ENCODE results near the gene SIGLEC5. TPM values are rescaled to one million over a fixed set of nuclear protein-coding genes. Genes with fewer than 3 reads are reported as not detected.
A peak's percentile ranks its signal among the peaks of the same experiment; 100 is the strongest.

The SIGLEC5 gene
- total and polyA plus RNA-seq, 2 of the 8 experiments (the other 6 are each of a cell fraction or from before 2014, with no cell fraction given), result not detected

GRCh38 chr19:51570962-51571575 lies 59.1 kb downstream of the SIGLEC5 start, which contains the start of gene ZNF175:
TSS of gene ZNF175 (plus strand) at chr19:51571283. CDS start at chr19:51573330, 2,047 bp downstream.
- POLR2A ChIA-PET (ENCODE audit: partially characterized antibody), result interaction anchor here (0.6 to 0.9 kb wide), 5 partner anchors 16 to 114 kb away, joined by 3 to 4 read pairs (median 4); no protein-coding TSS in a partner anchor
- no peak within 1 kb of the TSS for H3K14ac ChIP-seq (ENCODE audit: insufficient read length)
- H3K23ac ChIP-seq (ENCODE audit: insufficient read length), result no peak within 1 kb of the TSS
- H2BK20ac ChIP-seq (ENCODE audit: low read length), result no peak within 1 kb of the TSS
- peaks cover 0 to 9% (median 3%) of the 10 kb centered on the region in 4 experiments; a peak in 4 of 8 replicates for H3K36me3 ChIP-seq (ENCODE audit: control insufficient read depth in 2 of 4, insufficient read depth in 4 of 4, low read length in 3 of 4)
- no peaks in the 10 kb centered on the region for H3K27me3 ChIP-seq (replicated peaks in 1 of 4; ENCODE audit: control insufficient read depth in 3 of 4, extremely low read depth in 1 of 4, insufficient read depth in 3 of 4, low read length in 3 of 4)
- peak within 1 kb of the TSS; percentile 87 to 91 for H3K4me2 ChIP-seq (ENCODE audit: insufficient read depth in 1 of 2, low read depth in 2 of 2, low read length in 2 of 2)
- H3K23me2 ChIP-seq (ENCODE audit: low read depth, low read length), result peaks cover 4% of the 10 kb centered on the region
- CTCF ChIA-PET (ENCODE audit: partially characterized antibody), result interaction anchor here (0.8 kb wide), 1 partner anchor 24 kb away, joined by 3 read pairs; no protein-coding TSS in a partner anchor
- peak; percentile 91 for DNase-seq (ENCODE audit: low read depth in 1 of 2, low spot score in 2 of 2)
- FAIRE-seq, result peak; percentile 98
- peak within 1 kb of the TSS; percentile 45 to 74 (median 61); a peak in 6 of 7 replicates for H3K9ac ChIP-seq (replicated peaks in 1 of 4; ENCODE audit: extremely low read depth in 1 of 4, low read depth in 3 of 4, low read length in 3 of 4)
- no peak within 1 kb of the TSS for H3K4ac ChIP-seq (replicated peaks; ENCODE audit: insufficient read length, low read depth, low read length)
- H4K20me1 ChIP-seq (replicated peaks in 1 of 2; ENCODE audit: control insufficient read depth in 1 of 2, insufficient read depth in 2 of 2, low read length in 2 of 2), result no peaks in the 10 kb centered on the region
- peaks cover 0 to 3% (median 2%) of the 10 kb centered on the region in 4 experiments; a peak in 4 of 7 replicates for H3K4me1 ChIP-seq (replicated peaks in 1 of 4; ENCODE audit: control insufficient read depth in 3 of 4, insufficient read depth in 4 of 4, low read length in 3 of 4)
- H3K27ac ChIP-seq (ENCODE audit: low read depth, low read length), result no peak within 1 kb of the TSS
- H3K79me2 ChIP-seq (ENCODE audit: control insufficient read depth in 1 of 2, insufficient read depth in 2 of 2, low read length in 2 of 2), result peaks cover 0 to 17% of the 10 kb centered on the region in 2 experiments; a peak in 2 of 4 replicates
- peak within 1 kb of the TSS; percentile 64 to 90 (median 70) for H3K4me3 ChIP-seq (ENCODE audit: extremely low read depth in 1 of 4, insufficient read depth in 2 of 4, low read depth in 3 of 4, low read length in 4 of 4)
- no peak within 1 kb of the TSS for H2BK120ac ChIP-seq (replicated peaks; ENCODE audit: low read depth, low read length)
- peak within 1 kb of the TSS; percentile 30 for H4K8ac ChIP-seq (ENCODE audit: extremely low read depth, insufficient read depth, low read length)
- no peak within 1 kb of the TSS for H2AK5ac ChIP-seq (ENCODE audit: low read depth, low read length)
- no peak within 1 kb of the TSS for H4K5ac ChIP-seq (ENCODE audit: insufficient read length, low read depth, low read length)
- H3K9me3 ChIP-seq (ENCODE audit: insufficient read depth in 2 of 2, low read depth in 1 of 2, low read length in 1 of 2), result no peaks in the 10 kb centered on the region
- H2AFZ ChIP-seq (ENCODE audit: low read length), result peak within 1 kb of the TSS; percentile 71
- no peak within 1 kb of the TSS for H2BK5ac ChIP-seq (ENCODE audit: low read depth, low read length)
- H3K79me1 ChIP-seq (ENCODE audit: low read depth, low read length), result peaks cover 4% of the 10 kb centered on the region; the same call in 1 of the 2 replicates
- 1% methylated on average over 30 of the region's 30 CpGs; no CpG with 5 or more reads in 1 of the 2 experiments for WGBS, 2 experiments (ENCODE audit: extremely low coverage in 1 of 2, insufficient coverage in 1 of 2, insufficient read length in 1 of 2, insufficient replicate concordance in 2 of 2, low coverage in 1 of 2, low lambda C conversion rate in 2 of 2, missing lambda C conversion rate in 1 of 2)
- H3K56ac ChIP-seq (replicated peaks; ENCODE audit: insufficient read length, low read depth, low read length), result no peak within 1 kb of the TSS
- no peak within 1 kb of the TSS for H4K91ac ChIP-seq (replicated peaks; ENCODE audit: insufficient read length, low read length)
- H3K18ac ChIP-seq (ENCODE audit: extremely low read depth, low read length), result no peak within 1 kb of the TSS
- H2BK12ac ChIP-seq (ENCODE audit: low read depth, low read length), result 0 out of 2 replicates have a peak within 1 kb of the TSS, but pooled peaks have one; percentile 39
- H2BK15ac ChIP-seq (ENCODE audit: low read length), result no peak within 1 kb of the TSS
- TF ChIP-seq TEAD4 (IDR thresholded peaks at IDR 0.05; ENCODE audit: low read depth, low read length) (no peak), ASH2L (IDR thresholded peaks at IDR 0.05; ENCODE audit: low read length) (no peak), SIRT6 (IDR thresholded peaks at IDR 0.05; ENCODE audit: low read length) (no peak), FOSL1 (IDR thresholded peaks at IDR 0.05; ENCODE audit: insufficient read depth, low read depth, low read length) (no peak), EP300 (IDR thresholded peaks at IDR 0.05; ENCODE audit: borderline replicate concordance in 1 of 2, low read depth in 2 of 2, low read length in 2 of 2) (no peak), CEBPB (IDR thresholded peaks at IDR 0.05; ENCODE audit: low read depth, low read length) (no peak), POLR2A (IDR thresholded peaks at IDR 0.05; ENCODE audit: control extremely low read depth in 1 of 2, low read depth in 2 of 2, low read length in 2 of 2) (peak in 1 of 2 experiments; percentile 53; a peak in 1 of 3 replicates), SIX5 (IDR thresholded peaks at IDR 0.05; ENCODE audit: low read depth, low read length) (peak; percentile 69), PHF8 (conservative IDR thresholded peaks at IDR 0.05; ENCODE audit: low read depth, low read length) (peak; percentile 45; the same call in 1 of the 2 replicates)
- TF ChIP-seq, protein P1, sequence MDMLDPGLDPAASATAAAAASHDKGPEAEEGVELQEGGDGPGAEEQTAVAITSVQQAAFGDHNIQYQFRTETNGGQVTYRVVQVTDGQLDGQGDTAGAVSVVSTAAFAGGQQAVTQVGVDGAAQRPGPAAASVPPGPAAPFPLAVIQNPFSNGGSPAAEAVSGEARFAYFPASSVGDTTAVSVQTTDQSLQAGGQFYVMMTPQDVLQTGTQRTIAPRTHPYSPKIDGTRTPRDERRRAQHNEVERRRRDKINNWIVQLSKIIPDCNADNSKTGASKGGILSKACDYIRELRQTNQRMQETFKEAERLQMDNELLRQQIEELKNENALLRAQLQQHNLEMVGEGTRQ (IDR thresholded peaks at IDR 0.05; ENCODE audit: low read length), result no peak
- TF ChIP-seq, protein P2, sequence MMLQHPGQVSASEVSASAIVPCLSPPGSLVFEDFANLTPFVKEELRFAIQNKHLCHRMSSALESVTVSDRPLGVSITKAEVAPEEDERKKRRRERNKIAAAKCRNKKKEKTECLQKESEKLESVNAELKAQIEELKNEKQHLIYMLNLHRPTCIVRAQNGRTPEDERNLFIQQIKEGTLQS (IDR thresholded peaks at IDR 0.05; ENCODE audit: insufficient read depth, low read depth, low read length), result no peak
